Endothelial cell of umbilical vein (primary cell): ENCODE data around the gene HOXA4. TPM values are rescaled to one million over a fixed set of nuclear protein-coding genes. Genes with fewer than 3 reads are reported as not detected.
A peak's percentile ranks its signal among the peaks of the same experiment; 100 is the strongest.

Experiments
- BruUV-seq: library from RNA; stranded (reverse); fragments of 400-500 nt; replicated peaks from 2 replicates; lab custom pipeline; 2021; lab: Mats Ljungman, UMichigan
- CTCF ChIA-PET: fragments of 300-600, 350-600 bp; sonication (Branson Sonifier 250); formaldehyde crosslinking; loops from one replicate; lab custom pipeline; 2021; ENCODE audit warnings: antibody characterized with exemption, inconsistent platforms; lab: Charles Lee
- POLR2A ChIA-PET: fragments of 300-600, 350-600 bp; sonication (Branson Sonifier 250); formaldehyde crosslinking; loops from one replicate; lab custom pipeline; 2021; ENCODE audit warnings: antibody characterized with exemption, inconsistent platforms; lab: Charles Lee
- DNase-seq: peaks from one replicate; pipeline ENCODE4 v3.0.0-alpha.2; 2011; ENCODE audit warnings: low read depth, low spot score
- FAIRE-seq: peaks from 2 replicates; lab custom pipeline; 2011; peaks lifted over from hg19 to GRCh38; lab: Jason Lieb, UNC
- H2AFZ ChIP-seq: 2 replicates; pipeline ENCODE4 v1.6.0; 2012; ENCODE audit warnings: low read depth, low read length, control low read depth, inconsistent platforms
- H3K27ac ChIP-seq: 2 replicates; pipeline ENCODE4 v1.5.1; 2011; ENCODE audit warnings: low read depth, mild to moderate bottlenecking, control low read depth, low read length, moderate library complexity; ENCODE audit not compliant: insufficient read depth
- H3K27me3 ChIP-seq, 2 experiments: 2 replicates each; pipeline versions ENCODE4 v1.6.0 to v1.6.1; 2011; ENCODE audit warnings: low read length in 2 of 2, mixed read lengths in 1 of 2; ENCODE audit not compliant: control insufficient read depth in 2 of 2, insufficient read depth in 2 of 2
- H3K36me3 ChIP-seq, 2 experiments: 2 replicates in 1 of 2; 3 replicates in 1 of 2; pipeline ENCODE4 v1.5.1; 2011; ENCODE audit warnings: low read length in 2 of 2, mild to moderate bottlenecking in 1 of 2, moderate library complexity in 1 of 2; ENCODE audit not compliant: control insufficient read depth in 2 of 2, insufficient read depth in 2 of 2; ENCODE audit errors: extremely low read depth in 1 of 2
- H3K4me1 ChIP-seq: 3 replicates; pipeline ENCODE4 v1.5.1; 2011; ENCODE audit warnings: mild to moderate bottlenecking, low read length; ENCODE audit not compliant: control insufficient read depth, insufficient read depth; ENCODE audit errors: extremely low read depth
- H3K4me2 ChIP-seq: 2 replicates; pipeline ENCODE4 v1.6.1; 2011; ENCODE audit warnings: low read length, control low read depth, mixed read lengths; ENCODE audit not compliant: insufficient read depth
- H3K4me3 ChIP-seq, 3 experiments: fragments of 200-600 bp in 1 of 3; sonication (generic), shearing (Covaris generic) in 1 of 3; replicated peaks in 1 of 3; 2 replicates each; pipeline ENCODE4 v1.5.1; 2011 to 2016; ENCODE audit warnings: control low read depth in 3 of 3, low read length in 3 of 3, mild to moderate bottlenecking in 2 of 3, inconsistent platforms in 1 of 3, low read depth in 1 of 3, moderate library complexity in 1 of 3; ENCODE audit not compliant: insufficient read depth in 1 of 3
- H3K79me2 ChIP-seq: 2 replicates; pipeline ENCODE4 v1.6.0; 2012; ENCODE audit warnings: low read length, inconsistent platforms; ENCODE audit not compliant: control insufficient read depth, insufficient read depth
- H3K9ac ChIP-seq: replicated peaks from 2 replicates; pipeline ENCODE3; 2011; ENCODE audit warnings: low read length, control low read depth; ENCODE audit not compliant: insufficient read depth; ENCODE audit errors: extremely low read depth
- H3K9me1 ChIP-seq: replicated peaks from 3 replicates; pipeline ENCODE4 v1.6.0; 2011; ENCODE audit warnings: mild to moderate bottlenecking, low read length; ENCODE audit not compliant: control insufficient read depth, insufficient read depth; ENCODE audit errors: extremely low read depth
- H3K9me3 ChIP-seq: replicated peaks from 2 replicates; pipeline ENCODE4 v1.5.1; 2012; ENCODE audit warnings: low read length, inconsistent platforms; ENCODE audit not compliant: control insufficient read depth, insufficient read depth
- H4K20me1 ChIP-seq: replicated peaks from 2 replicates; pipeline ENCODE3; 2011; ENCODE audit warnings: mild to moderate bottlenecking, low read length; ENCODE audit not compliant: control insufficient read depth, insufficient read depth; ENCODE audit errors: extremely low read depth
- CTCF ChIP-seq, 2 donors: IDR thresholded peaks; 1 replicate in 1 of 2; 2 replicates in 1 of 2; pipeline ENCODE4 v1.5.1; 2011; ENCODE audit warnings: low read length in 2 of 2, mild to moderate bottlenecking in 2 of 2, moderate library complexity in 2 of 2, control low read depth in 1 of 2, inconsistent platforms in 1 of 2, low read depth in 1 of 2; ENCODE audit not compliant: insufficient read depth in 1 of 2; ENCODE audit errors: extremely low read depth in 1 of 2
- EZH2 ChIP-seq: IDR thresholded peaks from 2 replicates; pipeline ENCODE4 v1.6.1; 2012; ENCODE audit warnings: borderline replicate concordance, low read depth, mild to moderate bottlenecking, moderate library complexity, low read length, inconsistent platforms; ENCODE audit not compliant: severe bottlenecking
- FOS ChIP-seq: IDR thresholded peaks from 2 replicates; pipeline ENCODE4 v1.6.1; 2011; ENCODE audit warnings: mild to moderate bottlenecking, low read length, moderate library complexity, borderline replicate concordance; ENCODE audit not compliant: insufficient read depth
- GATA2 ChIP-seq: IDR thresholded peaks from 2 replicates; pipeline ENCODE4 v1.7.0; 2011; ENCODE audit warnings: low read depth, mild to moderate bottlenecking, moderate library complexity, mixed read lengths, low read length; ENCODE audit not compliant: insufficient read length, insufficient read depth
- JUN ChIP-seq: IDR thresholded peaks from 2 replicates; pipeline ENCODE4 v1.6.1; 2011; ENCODE audit warnings: borderline replicate concordance, low read depth; ENCODE audit not compliant: insufficient read length, insufficient read depth
- MAX ChIP-seq: IDR thresholded peaks from 2 replicates; pipeline ENCODE4 v1.6.1; 2011; ENCODE audit not compliant: insufficient read depth, insufficient read length
- MYC ChIP-seq: IDR thresholded peaks from one replicate; pipeline ENCODE4 v1.6.1; 2011; ENCODE audit warnings: mild to moderate bottlenecking, low read depth, low read length
- POLR2A ChIP-seq: IDR thresholded peaks from 2 replicates; pipeline ENCODE4 v1.6.1; 2012; ENCODE audit warnings: low read depth, mild to moderate bottlenecking, control low read depth, low read length
- POLR2AphosphoS5 ChIP-seq: IDR thresholded peaks from 2 replicates; pipeline ENCODE4 v1.6.1; 2012; ENCODE audit warnings: low read depth, mild to moderate bottlenecking, control low read depth, low read length, moderate library complexity; ENCODE audit not compliant: insufficient read depth
- dilution Hi-C: fragments of 300-500 bp; cut with MboI; formaldehyde crosslinking; loops from one replicate; pipeline ENCODE4 v1.15.0; 2019; ENCODE audit warnings: low sequenced_read_pairs; ENCODE audit not compliant: extremely low pct_ligation_motif_present
- intact Hi-C: fragments of 100-400 bp; cut with micrococcal nuclease; formaldehyde crosslinking; loops from one replicate; pipeline ENCODE4 v1.10.0; 2022
- polyA plus RNA-seq, 4 experiments: library from polyadenylated mRNA; depleted of rRNA in 3 of 4; stranded (reverse) in 3 of 4; unstranded in 1 of 4; fragments of >200 nt; gene quantifications; 2 replicates each; pipeline versions ENCODE4 v1.2.1 to v1.2.3, GENCODE V29; 2011 to 2012; ENCODE audit warnings: missing spikeins in 1 of 4
- total RNA-seq: library from RNA; stranded (reverse); gene quantifications from 2 replicates; pipeline ENCODE4 v1.2.3, GENCODE V29; 2021

Gene HOXA4
- total and polyA plus RNA-seq, 2 donors (not counting 3 experiments of a cell fraction or from before 2014, with no cell fraction given): 4.9 to 8.1 TPM

DNA sequence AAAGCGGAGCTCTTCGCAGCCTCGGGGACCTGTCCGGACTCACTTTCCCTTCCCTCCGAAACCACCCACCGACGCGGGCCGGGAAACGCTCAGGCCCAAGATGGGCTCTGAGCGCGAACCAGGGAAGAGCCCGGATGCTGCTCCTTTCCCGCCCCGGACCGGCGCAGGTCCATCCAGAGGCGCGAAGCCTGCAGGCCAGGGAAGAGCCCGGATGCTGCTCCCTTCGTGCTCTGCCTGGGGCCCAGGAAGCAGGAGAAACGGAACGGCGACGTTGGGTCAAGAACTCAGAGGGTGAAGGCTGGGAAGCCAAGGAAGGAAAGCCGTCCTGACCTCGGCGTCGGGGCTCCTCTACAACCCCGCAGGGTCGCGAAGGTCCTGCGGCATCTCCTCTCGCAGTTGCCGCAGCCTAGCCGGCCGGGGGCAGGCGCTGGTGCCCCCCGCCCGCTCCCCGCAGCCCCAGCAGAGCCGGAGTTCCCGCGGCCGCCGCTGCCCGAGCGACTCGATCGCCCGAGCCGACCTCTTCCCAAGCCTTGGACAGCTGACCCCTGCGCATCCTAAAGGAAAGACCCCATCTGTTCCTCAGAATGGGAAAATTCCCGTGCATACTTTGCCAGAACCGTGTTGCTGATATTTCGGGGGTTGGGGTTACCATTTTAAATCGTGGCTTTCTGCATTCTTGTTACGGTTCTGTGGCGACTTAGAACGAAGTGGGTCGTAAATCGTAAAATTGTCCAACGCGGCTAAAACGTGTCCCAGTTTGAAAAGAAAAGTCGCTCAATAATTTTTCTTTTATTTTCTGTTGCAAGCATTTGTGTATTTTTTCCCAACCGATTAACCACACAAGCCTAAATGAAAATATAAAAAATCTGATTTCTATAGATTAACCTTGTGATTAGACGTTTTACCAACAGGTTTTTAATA, 42.3 kb downstream of the HOXA4 start:
- no peaks in the 10 kb centered on the region for H3K36me3 ChIP-seq
- dilution Hi-C loops: no loop called here
- no peaks in the 10 kb centered on the region for H4K20me1 ChIP-seq
- peak overlapping the region; percentile 65 for H3K4me2 ChIP-seq
- H3K79me2 ChIP-seq: no peaks in the 10 kb centered on the region
- POLR2A ChIA-PET: no interaction called here
- FAIRE-seq (no peak), DNase-seq (no peak)
- H2AFZ ChIP-seq: peak overlapping the region; percentile 94
- H3K4me1 ChIP-seq: peaks cover 9% of the 10 kb centered on the region
- peaks cover 2 to 4% of the 10 kb centered on the region in 2 experiments for H3K27me3 ChIP-seq
- no peak overlapping the region for H3K9ac ChIP-seq
- H3K4me3 ChIP-seq: peak overlapping the region in 1 of 3 experiments; percentile 9
- H3K9me3 ChIP-seq: no peaks in the 10 kb centered on the region
- intact Hi-C loops: no loop called here
- no TSS peak for BruUV-seq
- TF ChIP-seq MAX (peak; percentile 4), EZH2 (peak; percentile 59), POLR2A (no peak)
- H3K27ac ChIP-seq: no peak overlapping the region
- H3K9me1 ChIP-seq: no peaks in the 10 kb centered on the region
- CTCF ChIA-PET: interaction anchor here (1.1 kb wide), 1 partner anchor 57 kb away, joined by 3 read pairs; no protein-coding TSS in a partner anchor

- Histone ChIP-seq H3K4me2 (no peak overlapping the region), H4K20me1 (no peaks in the 10 kb centered on the region), H3K9me1 (no peaks in the 10 kb centered on the region), H2AFZ (no peak overlapping the region), H3K27me3 (peaks cover 0 to 2% of the 10 kb centered on the region in 2 experiments), H3K4me1 (no peaks in the 10 kb centered on the region), H3K36me3 (no peaks in the 10 kb centered on the region), H3K4me3 (no peak overlapping the region), H3K9me3 (no peaks in the 10 kb centered on the region), H3K79me2 (no peaks in the 10 kb centered on the region), H3K9ac (no peak overlapping the region), H3K27ac (no peak overlapping the region)
- no TSS peak for BruUV-seq
- intact Hi-C loops: no loop called here
- ChIA-PET CTCF (interaction anchor here (0.7 to 1.4 kb wide), 3 partner anchors 10 to 25 kb away, joined by 3 to 4 read pairs (median 3); no protein-coding TSS in a partner anchor), POLR2A (no interaction called here)
- no peak for DNase-seq
- no peak for TF ChIP-seq EZH2
- TF ChIP-seq GATA2: no peak
- TF ChIP-seq JUN: no peak
- TF ChIP-seq POLR2A: no peak
- TF ChIP-seq FOS: no peak
- TF ChIP-seq MAX: no peak
- TF ChIP-seq CTCF (IDR thresholded peaks at IDR 0.05; ENCODE audit: extremely low read depth in 1 of 2, insufficient read depth in 1 of 2, low read depth in 1 of 2, low read length in 2 of 2): no peak
- TF ChIP-seq POLR2AphosphoS5: no peak
- TF ChIP-seq MYC: no peak
- FAIRE-seq: no peak
- dilution Hi-C loops: no loop called here
Measured at GRCh38 chr7:27083646-27084045, 46.9 kb downstream of the HOXA4 start.
